NCI-H2227 treated with DMSO at 0.1 percent for 48 hours (cell line): ENCODE results near the gene ODAD3.

ENCODE experiments used
- DNase-seq: peaks from one replicate; lab custom pipeline; 2025; lab: John Stamatoyannopoulos, UW

Gene ODAD3

GRCh38 chr19:11375143-11375948, 59.6 kb downstream of the ODAD3 start:
- no peak for DNase-seq

- peak; percentile 98 for DNase-seq
These were observed 60.3 kb downstream of the ODAD3 start, which contains the start of gene SWSAP1 for GRCh38 chr19:11374433-11375142. TSS of gene SWSAP1 (plus strand) at chr19:11374666. CDS start at chr19:11374681, 15 bp downstream.

GRCh38 chr19:11373885-11374432, 61.0 kb downstream of the ODAD3 start:
- DNase-seq: no peak

GRCh38 chr19:11373166-11373884, 61.6 kb downstream of the ODAD3 start:
- peak; percentile 56 for DNase-seq

GRCh38 chr19:11370744-11371143, 64.2 kb downstream of the ODAD3 start:
- no peak for DNase-seq
